ENCODE measurements around the gene STAC3. TPM values are rescaled to one million over a fixed set of nuclear protein-coding genes. Genes with fewer than 3 reads are reported as not detected.
A peak's percentile ranks its signal among the peaks of the same experiment; 100 is the strongest.

STAC3 gene
- total and polyA plus RNA-seq, 7 donors, result 0.41 to 4.6 (median 1.8) TPM

DNA sequence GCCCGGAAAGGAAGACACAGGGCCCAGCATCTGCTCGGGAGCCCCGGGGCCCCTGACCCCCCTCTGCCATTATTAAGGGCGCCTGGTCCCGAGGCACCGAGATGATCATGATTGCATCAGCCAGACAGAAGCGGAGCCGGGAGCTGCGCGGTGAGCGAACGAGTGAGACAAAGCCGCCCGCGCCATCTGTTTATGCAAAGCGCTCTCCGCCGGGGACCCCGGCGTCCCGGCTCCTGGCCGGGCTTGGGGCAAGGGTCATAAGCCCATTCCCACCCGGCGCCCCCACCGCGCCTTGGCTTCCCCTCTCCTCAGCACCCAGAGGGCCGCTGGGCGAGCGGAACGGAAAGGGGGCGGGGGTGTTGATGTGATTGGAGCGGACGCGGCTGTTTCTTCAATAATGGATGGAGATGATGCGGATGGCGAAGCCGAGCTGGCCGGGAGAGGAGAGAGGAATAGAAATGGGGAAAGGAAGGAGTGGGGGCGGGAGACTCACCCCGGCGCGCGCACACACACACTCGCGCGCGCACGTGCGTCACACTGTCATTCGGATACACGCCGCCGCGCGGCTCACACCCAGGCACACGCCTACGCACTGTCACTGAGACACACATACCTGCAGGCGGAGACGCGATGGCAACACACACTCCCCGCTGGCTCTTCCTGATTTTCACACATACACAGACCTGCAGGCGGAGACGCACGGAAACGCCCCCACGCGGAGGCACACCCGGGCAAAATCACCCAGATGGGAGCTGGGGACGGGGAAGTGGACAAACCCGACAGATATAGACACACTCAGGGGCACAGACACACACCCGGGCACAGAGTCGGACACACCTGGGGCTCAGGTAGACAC lies 10.7 kb downstream of the STAC3 start:
- Histone ChIP-seq H3K4me3 (peak overlapping the region; percentile 15 to 54 (median 46)), H3K9me3 (no peaks in the 10 kb centered on the region), H3K27me3 (peaks cover 68 to 98% (median 95%) of the 10 kb centered on the region in 3 donors), H3K36me3 (no peaks in the 10 kb centered on the region), H3K27ac (peak overlapping the region in 1 of 4 donors; percentile 32), H3K4me1 (peaks cover 0 to 67% (median 58%) of the 10 kb centered on the region in 4 donors)
- intact Hi-C loops (cut with DNase I), result no loop called here
- 1% methylated on average over 72 of the region's 72 CpGs for WGBS, 2 donors
- TF ChIP-seq POLR2A (IDR thresholded peaks at IDR 0.05) (no peak), POLR2AphosphoS5 (IDR thresholded peaks at IDR 0.05) (no peak), EP300 (IDR thresholded peaks at IDR 0.05) (no peak)
- TF ChIP-seq, protein P1, sequence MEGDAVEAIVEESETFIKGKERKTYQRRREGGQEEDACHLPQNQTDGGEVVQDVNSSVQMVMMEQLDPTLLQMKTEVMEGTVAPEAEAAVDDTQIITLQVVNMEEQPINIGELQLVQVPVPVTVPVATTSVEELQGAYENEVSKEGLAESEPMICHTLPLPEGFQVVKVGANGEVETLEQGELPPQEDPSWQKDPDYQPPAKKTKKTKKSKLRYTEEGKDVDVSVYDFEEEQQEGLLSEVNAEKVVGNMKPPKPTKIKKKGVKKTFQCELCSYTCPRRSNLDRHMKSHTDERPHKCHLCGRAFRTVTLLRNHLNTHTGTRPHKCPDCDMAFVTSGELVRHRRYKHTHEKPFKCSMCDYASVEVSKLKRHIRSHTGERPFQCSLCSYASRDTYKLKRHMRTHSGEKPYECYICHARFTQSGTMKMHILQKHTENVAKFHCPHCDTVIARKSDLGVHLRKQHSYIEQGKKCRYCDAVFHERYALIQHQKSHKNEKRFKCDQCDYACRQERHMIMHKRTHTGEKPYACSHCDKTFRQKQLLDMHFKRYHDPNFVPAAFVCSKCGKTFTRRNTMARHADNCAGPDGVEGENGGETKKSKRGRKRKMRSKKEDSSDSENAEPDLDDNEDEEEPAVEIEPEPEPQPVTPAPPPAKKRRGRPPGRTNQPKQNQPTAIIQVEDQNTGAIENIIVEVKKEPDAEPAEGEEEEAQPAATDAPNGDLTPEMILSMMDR (IDR thresholded peaks at IDR 0.05), result no peak
- peak; percentile 77 for DNase-seq

DNA sequence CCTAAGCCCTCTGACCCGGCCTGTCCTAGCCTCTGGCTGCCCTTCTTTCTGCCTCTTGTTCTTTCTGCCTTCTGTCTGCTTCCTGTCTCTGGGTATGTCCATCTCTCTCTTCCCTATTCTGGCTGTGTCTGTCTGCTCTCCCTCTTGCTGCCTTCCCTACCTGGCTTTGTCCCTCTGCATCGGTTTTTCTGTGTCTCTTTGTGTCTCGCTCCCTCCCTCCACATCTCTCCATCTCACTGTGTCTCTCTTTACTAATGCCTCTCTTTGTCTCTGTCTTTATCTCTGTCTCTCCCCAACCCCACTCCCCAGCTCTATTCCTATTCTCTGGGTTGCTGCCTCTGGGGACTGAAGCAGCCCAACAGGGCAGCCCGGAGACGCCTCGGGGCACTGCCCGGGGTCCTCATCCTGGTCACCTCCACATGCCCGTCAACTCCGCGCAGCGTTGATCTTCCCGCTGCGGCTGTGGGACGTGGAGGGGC lies 11.4 kb downstream of the STAC3 start:
- intact Hi-C loops (cut with DNase I), result loop anchor here (1.0 to 5.0 kb wide), 2 partner anchors 25 to 167 kb away; no protein-coding TSS in a partner anchor
- H3K36me3 ChIP-seq, result peaks cover 0 to 4% (median 0%) of the 10 kb centered on the region in 4 donors
- H3K9me3 ChIP-seq, result no peaks in the 10 kb centered on the region
- TF ChIP-seq POLR2A (IDR thresholded peaks at IDR 0.05) (no peak), EP300 (IDR thresholded peaks at IDR 0.05) (no peak)
- WGBS, 2 donors, result 4 to 6% methylated on average over 14 of the region's 14 CpGs
- H3K27me3 ChIP-seq, result peaks cover 66 to 95% (median 90%) of the 10 kb centered on the region in 3 donors
- no peak for DNase-seq
- peak overlapping the region; percentile 15 to 54 (median 46) for H3K4me3 ChIP-seq
- peaks cover 0 to 67% (median 58%) of the 10 kb centered on the region in 4 donors for H3K4me1 ChIP-seq
- peak overlapping the region in 1 of 4 donors; percentile 32 for H3K27ac ChIP-seq

DNA sequence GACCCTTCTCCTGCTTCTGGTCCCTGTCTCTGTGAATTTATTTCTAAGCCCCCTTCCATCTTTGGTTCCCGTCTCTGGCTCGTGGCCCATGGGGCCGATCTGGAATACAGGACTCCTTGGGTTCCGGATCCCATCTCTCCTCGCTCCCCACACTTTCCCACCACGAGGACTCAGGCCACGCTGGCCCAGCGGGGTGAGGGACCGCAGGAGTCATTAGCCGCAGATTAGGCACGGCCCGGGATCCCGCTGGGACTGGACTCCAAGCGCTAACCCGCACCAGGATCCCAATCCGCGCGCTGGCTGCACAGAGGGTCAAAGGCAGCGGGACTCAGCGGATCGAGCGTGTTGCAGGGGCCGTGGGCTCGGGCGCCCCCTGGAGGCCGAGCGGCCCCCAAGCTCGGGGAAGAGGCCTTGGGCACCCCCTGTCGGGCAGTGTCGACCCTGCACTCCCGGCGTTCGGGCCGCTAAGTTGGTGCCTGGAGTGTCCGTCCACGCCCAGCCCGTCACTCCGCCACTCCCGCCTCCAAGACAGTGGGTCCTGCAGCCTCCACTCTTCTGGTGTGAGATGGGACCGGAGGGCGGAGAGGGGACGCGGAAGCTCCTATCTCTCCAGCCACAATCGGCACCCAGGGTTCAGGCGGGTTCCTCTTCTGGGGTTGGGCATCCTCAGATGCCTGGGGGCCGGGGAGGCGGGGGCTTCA lies 12.0 kb downstream of the STAC3 start:
- TF ChIP-seq POLR2A (IDR thresholded peaks at IDR 0.05) (no peak), EP300 (IDR thresholded peaks at IDR 0.05) (no peak), POLR2AphosphoS5 (IDR thresholded peaks at IDR 0.05) (peak in 2 of 4 donors; percentile 41 to 50)
- TF ChIP-seq, protein P1 (IDR thresholded peaks at IDR 0.05), result peak; percentile 100
- Histone ChIP-seq H3K4me3 (peak overlapping the region; percentile 26 to 50 (median 44)), H3K9me3 (no peaks in the 10 kb centered on the region), H3K4me1 (peaks cover 0 to 66% (median 58%) of the 10 kb centered on the region in 4 donors), H3K27ac (peak overlapping the region in 1 of 4 donors; percentile 38), H3K27me3 (peaks cover 60 to 88% (median 84%) of the 10 kb centered on the region in 3 donors), H3K36me3 (peaks cover 0 to 10% (median 2%) of the 10 kb centered on the region in 4 donors)
- DNase-seq, result peak; percentile 93
- intact Hi-C loops (cut with DNase I), result loop anchor here (1.0 to 5.0 kb wide), 2 partner anchors 25 to 167 kb away; no protein-coding TSS in a partner anchor
- WGBS, 2 donors, result 1 to 2% methylated on average over 47 of the region's 47 CpGs

DNA sequence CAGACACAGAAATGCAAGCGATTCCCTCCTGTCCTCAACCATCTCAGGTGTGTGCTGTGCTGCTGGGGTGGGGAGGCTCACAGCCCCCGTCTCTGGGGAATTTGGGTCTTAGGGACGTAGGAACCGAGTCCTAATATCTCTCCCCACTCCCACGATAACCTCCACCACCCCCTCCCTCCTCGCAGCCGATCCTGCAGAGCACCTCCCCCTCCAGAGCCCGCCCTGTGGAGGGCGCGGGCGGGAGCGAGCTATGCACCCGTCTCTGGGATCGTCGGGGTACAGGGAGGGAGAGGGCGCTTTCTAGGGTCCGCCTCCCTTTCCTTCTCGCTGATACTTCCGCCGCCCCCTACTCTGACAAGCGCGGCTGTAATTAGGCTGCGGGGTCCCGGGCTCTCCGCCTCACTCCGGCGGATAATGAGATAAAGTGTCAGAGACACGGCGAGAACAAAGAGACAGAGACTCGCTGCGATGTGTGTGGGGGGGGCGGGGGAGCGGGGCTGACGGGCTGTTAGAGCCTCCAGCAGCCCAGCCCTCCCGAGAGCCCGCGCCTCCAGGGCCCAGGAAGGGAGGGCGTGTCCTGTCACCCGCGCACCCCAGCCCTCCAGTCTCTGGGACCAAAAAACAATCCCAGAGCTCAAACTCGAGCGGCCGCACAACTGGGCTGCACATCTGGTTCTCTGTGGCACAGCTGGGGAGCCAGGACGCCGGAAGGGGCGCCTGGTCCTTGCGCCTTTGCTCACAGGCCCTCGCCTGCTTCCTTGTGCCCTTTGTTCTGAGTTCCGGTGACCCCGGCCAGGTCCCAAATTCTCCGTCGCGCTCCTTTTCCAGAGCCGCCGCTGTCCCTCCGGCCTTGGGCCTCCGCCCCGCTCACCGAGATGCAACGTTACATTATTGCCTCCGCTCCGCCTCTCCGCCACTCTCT lies 12.8 kb downstream of the STAC3 start:
- H3K4me1 ChIP-seq, result peaks cover 0 to 58% (median 52%) of the 10 kb centered on the region in 4 donors
- peak; percentile 67 for DNase-seq
- WGBS, 2 donors, result 2 to 4% methylated on average over 63 of the region's 63 CpGs
- peak overlapping the region in 1 of 4 donors; percentile 38 for H3K27ac ChIP-seq
- intact Hi-C loops (cut with DNase I), result loop anchor here (5.0 kb wide), 1 partner anchor 166 kb away; no protein-coding TSS in a partner anchor
- H3K27me3 ChIP-seq, result peaks cover 55 to 80% (median 76%) of the 10 kb centered on the region in 3 donors
- H3K36me3 ChIP-seq, result peaks cover 0 to 18% (median 6%) of the 10 kb centered on the region in 4 donors
- TF ChIP-seq, protein P1 (IDR thresholded peaks at IDR 0.05), result no peak
- TF ChIP-seq EP300 (IDR thresholded peaks at IDR 0.05), result no peak
- TF ChIP-seq POLR2A (IDR thresholded peaks at IDR 0.05), result no peak
- no peak for TF ChIP-seq POLR2AphosphoS5 (IDR thresholded peaks at IDR 0.05)
- peak overlapping the region; percentile 26 to 50 (median 44) for H3K4me3 ChIP-seq
- H3K9me3 ChIP-seq, result no peaks in the 10 kb centered on the region

Data from sigmoid colon (tissue), 7 donors.